ENCODE data around the gene SLC25A47. TPM values are rescaled to one million over a fixed set of nuclear protein-coding genes. Genes with fewer than 3 reads are reported as not detected.
"Not testable (repeated sequence)": the region's sequence is repeated elsewhere in the genome, so short reads cannot be mapped to it uniquely, and the experiment has no call there.

Gene SLC25A47
- total RNA-seq, 2 donors from 2014 or later, result not detected

DNA sequence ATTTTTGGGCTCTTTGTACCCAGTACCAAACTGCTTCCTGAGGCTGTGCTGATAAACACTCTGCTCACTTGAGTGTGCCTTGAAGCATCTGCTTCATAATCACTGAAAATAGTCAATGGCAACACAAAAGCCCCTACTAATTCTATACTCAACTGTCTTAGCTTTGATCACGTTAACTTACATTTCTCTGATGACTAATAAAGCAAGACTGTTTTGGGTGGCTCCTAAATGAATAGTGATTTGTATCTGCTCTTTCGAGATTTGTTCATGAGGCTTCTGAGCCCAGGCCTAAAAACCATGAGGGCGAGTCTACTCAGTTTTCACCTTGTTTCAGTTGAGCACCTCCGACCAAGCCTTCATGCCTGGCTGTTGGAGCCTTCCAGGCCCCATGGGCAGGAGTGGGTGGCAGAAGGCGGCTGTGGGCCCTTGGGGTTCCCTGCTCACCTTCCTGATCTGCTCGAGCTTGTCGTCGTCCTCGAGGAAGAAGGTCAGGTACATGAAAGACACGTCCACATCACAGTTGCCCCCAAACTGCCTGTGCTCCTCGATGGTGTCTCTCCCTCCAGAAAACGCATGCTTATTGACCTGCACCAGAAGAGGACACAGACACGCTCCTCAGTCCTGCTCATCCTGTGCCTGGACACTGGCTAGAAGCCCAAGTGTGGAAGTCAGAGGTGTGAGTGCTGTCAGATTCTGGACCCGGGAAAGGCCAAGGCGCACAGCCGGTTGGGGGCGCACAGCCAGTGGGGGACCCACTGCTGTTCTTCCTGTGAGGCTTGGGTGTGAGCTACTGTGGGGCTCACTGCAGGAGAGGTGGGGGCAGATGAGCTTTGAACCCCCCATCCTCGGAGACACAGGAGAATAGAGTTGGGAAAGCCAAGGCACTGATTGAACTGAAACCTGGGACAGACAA is 13.7 kb downstream of the SLC25A47 start:
- no peak for DNase-seq
- ATAC-seq, result no peak
- intact Hi-C loops (cut with DNase I), result no loop called here

DNA sequence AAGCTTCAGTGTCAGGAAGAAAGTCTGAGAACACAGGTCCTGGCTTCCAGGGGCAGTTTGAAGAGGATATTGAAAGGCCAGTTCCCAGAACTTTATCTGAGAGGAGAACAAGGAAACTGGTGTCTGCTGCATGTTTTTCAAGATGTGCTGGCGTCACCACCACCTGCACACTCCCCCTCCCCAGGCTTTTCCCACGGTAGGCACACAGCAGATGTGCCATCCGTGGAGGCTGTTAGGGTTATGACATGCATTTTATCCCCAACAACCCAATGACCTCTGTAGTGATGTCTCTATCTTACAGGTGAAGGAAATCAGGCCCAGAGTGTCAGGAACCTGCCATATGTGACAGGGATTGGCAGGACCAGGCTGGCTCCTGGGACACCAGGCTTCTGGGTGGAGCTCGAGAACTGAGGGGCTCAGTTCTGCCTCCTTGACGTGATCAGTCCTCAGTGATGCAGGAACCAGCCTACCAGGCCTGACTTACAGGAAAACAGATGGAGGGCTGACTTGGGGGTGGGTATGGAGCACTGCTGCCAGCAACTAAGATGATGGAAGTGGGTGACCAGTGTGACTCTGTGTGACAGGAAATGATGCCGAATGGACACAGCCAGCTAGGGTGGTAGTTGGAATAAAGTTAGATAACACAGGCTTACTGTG is 16.8 kb downstream of the SLC25A47 start:
- intact Hi-C loops (cut with DNase I), result no loop called here
- no peak for DNase-seq
- no peak for ATAC-seq

DNA sequence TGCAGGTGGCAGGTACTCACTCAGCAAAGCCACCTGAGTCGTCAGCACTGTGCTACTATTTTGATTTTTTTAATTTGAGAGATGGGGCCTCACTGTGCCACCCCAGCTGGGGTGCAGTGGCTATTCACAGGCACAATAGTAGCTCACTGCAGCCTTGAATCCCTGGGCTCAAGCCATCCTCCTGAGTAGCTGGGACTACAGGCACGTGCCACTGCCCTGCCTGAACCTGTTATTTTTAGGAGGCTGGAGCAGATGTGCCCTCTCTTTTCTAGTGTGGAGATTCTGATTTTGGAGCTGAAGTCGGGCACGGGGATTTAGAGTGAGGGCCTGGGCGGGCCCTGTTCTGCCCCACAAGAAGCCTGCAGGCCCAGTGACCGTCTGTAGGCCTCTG is 17.3 kb downstream of the SLC25A47 start:
- peak in 1 of 2 donors; percentile 11 for ATAC-seq
- DNase-seq, result no peak
- intact Hi-C loops (cut with DNase I), result no loop called here

DNA sequence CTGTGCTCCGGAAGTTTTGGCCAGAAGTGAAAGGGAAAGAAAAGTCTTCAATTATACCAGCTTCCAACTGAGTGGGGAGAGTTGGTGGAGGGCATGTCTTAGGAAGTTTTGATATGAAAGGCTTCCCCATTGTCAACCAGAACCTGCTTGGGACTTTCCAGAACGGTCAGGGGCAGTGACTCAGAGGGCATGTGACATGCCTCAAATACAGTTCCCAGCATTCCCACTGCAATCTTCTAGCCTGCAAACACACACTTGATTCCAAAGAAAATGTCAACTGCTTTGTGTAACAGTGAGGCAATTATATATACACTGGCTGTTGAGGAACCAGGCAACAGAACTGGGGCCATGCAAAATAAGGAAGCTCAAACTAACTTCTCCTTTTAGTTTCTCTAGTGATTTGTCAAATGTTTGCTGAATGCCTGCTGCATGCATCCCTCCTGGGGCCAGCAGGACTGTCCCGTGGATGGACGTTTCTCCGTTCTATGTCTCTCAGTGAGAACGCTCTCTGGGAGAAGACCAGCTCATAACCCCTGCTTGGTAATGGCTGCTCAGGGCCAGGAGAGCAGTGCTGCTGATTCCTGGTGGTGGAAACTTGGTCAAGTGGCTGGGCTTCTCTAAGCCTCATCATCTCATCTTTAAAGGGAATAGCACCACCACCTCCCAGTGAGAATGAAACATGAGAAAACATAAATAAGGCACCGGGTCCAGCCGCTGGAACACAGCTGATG is 18.3 kb downstream of the SLC25A47 start:
- peak; percentile 49 for DNase-seq

DNA sequence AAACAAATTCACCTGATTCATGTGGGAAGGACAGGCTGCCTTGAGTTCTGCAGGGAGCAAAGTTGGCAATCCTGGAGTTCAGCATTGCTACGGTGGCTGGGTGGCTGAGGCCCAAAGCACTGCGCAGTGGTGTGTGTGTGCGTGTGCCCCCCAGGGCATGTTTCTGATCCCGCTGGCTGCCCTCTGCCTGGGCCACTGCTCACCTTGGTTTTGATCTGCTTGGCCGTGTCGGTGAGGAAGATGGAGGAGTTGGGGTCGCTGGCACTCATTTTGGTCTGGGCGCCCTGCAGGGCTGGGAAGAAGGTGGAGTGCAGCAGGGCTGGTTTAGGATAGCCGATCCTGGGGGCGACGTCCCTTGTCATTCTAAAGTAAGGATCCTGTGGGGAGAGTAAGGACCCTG is 19.1 kb downstream of the SLC25A47 start:
- DNase-seq (no peak), ATAC-seq (no peak)
- intact Hi-C loops (cut with DNase I), result no loop called here

More for the DNA sequence above, 18.3 kb downstream of the SLC25A47 start:
- intact Hi-C loops (cut with DNase I), result no loop called here
- ATAC-seq, result peak; percentile 69 to 85

DNA sequence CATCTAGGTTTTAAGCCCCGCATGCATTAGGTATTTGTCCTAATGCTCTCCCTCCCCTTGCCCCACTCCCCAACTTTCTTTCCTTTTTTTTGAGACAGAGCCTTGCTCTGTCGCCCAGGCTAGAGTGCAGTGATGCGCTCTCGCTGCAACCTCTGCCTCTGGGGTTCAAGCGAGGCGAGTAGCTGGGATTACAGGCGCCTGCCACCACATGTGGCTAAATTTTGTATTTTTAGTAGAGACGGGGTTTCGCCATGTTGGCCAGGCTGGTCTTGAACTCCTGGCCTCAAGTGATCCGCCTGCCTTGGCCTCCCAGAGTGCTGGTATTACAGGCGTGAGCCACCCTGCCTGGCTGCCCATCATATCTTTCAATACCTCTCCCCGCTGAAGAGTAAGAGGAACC is 19.7 kb downstream of the SLC25A47 start:
- ATAC-seq; intact Hi-C loops (cut with DNase I); DNase-seq: not testable (repeated sequence)

DNA sequence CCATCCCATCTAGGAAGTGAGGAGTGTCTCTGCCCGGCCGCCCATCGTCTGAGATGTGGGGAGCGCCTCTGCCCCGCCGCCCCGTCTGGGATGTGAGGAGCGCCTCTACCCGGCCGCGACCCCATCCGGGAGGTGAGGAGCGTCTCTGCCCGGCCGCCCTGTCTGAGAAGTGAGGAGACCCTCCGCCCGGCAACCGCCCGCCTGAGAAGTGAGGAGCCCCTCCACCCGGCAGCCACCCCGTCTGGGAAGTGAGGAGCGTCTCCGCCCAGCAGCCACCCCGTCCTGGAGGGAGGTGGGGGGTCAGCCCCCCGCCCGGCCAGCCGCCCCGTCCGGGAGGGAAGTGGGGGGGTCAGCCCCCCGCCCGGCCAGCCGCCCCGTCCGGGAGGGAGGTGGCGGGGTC is 21.5 kb downstream of the SLC25A47 start:
- intact Hi-C loops (cut with DNase I); ATAC-seq; DNase-seq: not testable (repeated sequence)

DNA sequence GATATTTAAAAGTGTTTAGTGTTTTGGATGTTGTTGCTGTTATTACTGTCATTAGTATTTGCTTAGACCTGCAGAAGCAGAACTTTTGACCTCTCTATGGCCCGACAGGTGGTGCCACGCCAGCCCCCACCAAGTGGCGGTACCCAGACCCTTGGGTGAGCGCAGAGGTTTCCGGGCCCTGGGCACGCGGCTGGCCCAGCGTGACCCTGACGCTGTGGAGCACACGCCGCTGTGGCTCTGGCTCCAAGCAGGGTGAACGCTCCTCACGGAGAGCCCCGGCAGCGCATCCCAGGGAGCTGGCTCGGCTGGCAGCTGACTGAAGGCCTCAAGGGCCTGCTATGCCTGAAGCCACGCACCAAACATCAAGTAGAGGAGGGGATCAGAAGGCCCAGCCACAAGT is 22.6 kb downstream of the SLC25A47 start:
- intact Hi-C loops (cut with DNase I), result no loop called here
- DNase-seq (no peak), ATAC-seq (no peak)

DNA sequence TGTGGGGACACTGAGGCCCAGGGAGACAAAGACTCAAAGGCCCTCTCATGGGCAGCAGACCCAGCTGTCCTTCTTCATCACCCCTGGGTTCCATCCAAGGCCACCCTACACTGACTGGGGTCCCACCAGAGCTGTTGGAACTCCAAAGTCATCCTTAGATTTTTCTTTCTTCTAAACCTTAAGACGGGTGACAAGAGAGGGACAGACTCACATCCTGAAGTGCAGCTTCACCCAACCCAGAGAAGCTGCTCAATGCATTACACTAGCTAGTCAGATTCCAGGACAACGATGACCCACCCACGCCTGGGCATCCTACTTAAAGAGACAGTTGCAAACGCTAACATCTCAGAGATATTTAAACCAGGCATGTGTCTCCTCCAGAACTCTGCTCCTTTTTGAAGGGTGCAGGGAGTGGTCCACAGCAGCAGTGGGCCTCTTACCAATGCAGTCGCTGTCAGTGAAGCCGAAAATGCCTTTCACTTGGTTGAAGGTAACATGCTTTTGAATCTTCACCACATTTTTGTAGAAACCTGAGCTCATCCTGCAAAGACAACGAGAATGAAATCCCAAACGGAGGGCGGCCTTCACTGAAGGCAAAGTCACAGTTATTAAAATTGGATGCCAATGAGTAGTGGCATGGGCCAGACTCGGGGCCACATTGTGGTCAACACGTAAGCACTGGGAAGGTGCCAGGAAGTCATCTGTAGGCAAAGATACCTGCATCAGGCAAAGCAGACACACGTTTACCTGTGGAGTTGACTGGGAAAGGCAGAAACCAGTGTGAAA is 23.4 kb downstream of the SLC25A47 start:
- no peak for DNase-seq
- ATAC-seq, result no peak
- intact Hi-C loops (cut with DNase I), result no loop called here

DNA sequence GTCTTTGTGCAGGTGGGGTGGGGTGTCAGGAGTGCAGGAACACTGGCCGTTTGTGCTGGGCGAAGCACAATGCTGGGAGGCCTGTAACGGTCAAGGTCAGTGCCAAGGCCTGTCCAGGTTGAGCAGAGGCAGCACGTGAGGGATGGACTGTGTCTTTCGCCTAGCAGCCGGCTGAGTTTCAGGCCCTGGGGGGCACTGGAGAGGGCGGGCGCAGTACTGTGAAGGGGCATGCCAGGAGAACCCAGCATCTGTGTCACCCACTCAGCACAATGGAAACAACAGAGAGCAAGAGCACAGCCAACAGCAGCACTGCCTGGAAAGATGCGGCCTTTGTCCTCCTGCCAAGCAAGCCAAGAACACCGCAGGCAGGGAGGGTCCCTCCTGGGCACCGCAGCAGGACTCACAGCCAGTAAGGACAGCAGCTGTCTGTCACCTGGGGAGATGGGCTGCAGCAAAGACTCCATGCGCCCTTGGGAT is 25.2 kb downstream of the SLC25A47 start:
- intact Hi-C loops (cut with DNase I), result no loop called here
- DNase-seq (no peak), ATAC-seq (no peak)

DNA sequence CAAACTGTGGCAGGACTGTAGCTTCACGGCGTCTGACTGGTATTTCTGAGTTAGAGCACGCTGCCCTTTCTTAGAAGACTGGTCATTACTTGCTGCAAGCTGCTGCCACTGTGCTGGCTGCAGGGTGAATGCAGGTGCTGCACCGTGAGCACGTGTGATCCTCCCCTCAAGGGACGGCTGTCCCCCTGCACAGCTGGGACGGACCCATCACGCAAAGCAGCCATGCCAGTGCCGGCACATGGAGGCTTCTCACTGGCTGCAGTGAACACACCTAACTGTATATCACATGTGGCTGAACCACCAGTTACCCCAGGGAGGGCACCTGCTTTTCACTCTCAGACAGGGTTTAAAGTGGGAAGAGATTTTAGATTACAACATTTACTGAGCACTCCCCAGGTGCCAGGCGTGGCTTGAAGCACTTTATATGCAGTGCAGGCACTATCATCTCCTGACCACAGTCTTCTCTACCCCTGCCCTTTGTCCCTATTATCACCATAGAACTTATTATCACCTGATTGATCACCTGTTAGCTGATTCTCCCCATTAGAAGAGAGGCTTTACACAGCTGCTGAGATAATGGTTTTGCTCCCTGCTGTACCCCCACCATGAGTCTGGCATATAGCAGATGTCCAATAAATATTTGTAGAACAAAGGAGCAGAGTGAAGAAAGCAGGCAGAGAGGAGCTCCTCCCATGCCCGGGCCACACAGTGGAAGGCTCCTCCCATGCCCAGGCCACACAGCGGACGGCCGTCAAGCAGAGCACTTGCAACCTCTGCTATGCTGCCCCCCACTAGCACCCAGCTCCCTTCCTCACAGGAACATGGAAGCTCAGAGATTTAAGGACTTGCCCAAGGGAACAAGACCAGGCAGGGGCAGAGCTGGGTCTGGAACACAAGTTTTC is 25.9 kb downstream of the SLC25A47 start:
- no peak for ATAC-seq
- intact Hi-C loops (cut with DNase I), result no loop called here
- DNase-seq, result no peak

DNA sequence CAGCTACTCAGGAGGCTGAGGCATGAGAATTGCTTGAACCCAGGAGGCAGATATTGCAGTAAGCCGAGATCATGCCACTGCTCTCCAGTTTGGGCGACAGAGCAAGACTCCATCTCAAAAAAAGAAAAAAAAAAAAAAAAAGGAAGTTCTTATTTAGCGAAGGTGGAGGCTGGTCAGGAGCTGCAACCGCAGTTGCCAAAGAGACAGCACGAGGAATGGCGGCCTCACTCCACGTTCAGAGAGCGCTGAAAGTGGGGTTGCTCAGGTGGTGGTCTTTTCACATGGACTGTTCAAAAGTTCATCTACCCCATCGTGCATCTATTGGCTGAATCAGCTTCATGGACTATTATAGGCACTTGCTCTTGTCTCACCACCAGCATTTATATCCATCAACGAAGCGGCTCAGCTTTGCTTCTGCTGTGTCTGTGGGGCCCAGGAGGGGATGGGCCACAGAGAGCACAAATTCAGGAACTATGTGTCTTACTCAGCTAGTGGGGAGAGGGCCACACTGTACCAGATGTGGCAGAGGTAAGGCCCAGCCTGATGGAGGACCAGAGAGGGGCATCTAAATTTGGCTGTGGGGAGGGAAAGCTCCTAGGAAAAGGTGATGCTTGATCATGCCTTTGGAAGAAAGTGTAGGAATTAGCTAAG is 27.3 kb downstream of the SLC25A47 start:
- DNase-seq, result no peak
- ATAC-seq, result no peak
- intact Hi-C loops (cut with DNase I), result no loop called here

DNA sequence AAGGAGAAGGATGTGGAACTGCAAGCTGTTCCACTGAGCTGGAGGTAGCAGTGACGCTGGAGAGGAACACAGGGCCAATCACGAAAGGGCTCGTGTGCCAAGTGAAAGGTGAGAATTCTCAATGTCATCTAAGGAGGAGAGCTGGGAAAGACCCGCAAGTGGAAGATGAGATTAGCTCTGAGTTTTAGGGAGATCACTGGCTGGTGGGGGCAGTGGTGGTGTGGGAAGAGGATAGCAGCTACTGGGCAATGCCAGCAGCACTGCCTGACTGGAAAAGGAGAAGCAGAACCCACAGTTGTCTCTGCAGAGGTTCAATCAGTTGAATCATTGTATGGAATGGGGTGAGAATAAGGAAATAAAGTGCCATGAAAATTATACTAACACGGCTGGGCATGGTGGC is 27.8 kb downstream of the SLC25A47 start:
- ATAC-seq (no peak), DNase-seq (no peak)
- intact Hi-C loops (cut with DNase I), result no loop called here

DNA sequence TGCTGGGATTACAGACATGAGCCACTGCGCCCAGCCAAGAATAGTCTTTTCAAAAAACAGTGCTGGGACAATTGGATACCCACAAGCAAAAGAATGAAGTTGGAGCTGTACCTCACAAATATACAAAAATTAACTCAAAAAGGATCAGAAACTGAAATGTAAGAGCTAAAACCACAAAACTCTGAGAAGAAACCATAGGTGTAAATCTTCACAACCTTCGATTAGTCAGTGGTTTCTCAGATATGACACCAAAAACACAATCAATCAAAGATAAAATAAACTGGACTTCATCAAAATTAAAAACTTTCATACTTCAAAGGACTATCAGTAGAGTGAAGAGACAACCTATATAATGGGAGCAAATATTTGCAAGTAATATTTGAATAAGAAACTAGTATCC is 35.3 kb downstream of the SLC25A47 start:
- DNase-seq (no peak), ATAC-seq (no peak)
- intact Hi-C loops (cut with DNase I), result no loop called here

DNA sequence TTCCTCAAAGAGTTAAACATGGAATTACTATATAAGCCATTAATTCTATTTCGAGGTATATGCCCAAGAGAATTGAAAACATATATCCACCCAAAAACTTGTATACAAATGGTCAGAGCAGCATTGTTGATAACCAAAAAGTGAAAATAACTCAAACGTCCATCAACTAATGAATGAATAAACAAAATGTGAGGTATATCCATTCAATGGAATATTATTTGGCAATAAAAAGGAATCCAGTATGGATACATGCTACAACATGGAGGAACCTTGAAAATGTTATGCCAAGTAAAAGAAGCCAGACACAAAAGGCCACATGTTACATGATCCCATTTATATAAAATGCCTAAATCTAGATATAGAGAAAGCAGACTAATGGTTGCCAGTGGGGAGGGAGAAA is 36.0 kb downstream of the SLC25A47 start:
- intact Hi-C loops (cut with DNase I), result no loop called here
- DNase-seq, result no peak
- ATAC-seq, result no peak

DNA sequence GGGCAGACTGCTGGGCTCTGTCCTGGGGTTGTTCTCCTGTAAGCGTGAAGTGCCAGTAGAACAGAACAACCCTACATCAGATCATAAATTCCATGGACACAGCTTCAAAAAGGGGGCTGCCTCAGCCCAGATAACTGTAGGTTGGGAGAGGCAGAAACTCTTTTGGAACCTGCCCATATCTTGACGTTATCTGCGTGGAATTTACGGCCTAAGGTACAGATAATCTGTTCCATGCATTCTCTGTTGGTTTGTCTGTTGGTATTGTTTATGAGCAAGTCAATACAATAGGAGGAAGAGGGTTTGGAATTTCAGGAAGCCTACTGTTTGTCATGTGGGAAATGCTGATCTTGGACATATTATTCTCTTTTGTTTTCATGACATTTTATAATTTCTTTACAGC is 36.7 kb downstream of the SLC25A47 start:
- DNase-seq, result no peak
- intact Hi-C loops (cut with DNase I), result no loop called here

DNA sequence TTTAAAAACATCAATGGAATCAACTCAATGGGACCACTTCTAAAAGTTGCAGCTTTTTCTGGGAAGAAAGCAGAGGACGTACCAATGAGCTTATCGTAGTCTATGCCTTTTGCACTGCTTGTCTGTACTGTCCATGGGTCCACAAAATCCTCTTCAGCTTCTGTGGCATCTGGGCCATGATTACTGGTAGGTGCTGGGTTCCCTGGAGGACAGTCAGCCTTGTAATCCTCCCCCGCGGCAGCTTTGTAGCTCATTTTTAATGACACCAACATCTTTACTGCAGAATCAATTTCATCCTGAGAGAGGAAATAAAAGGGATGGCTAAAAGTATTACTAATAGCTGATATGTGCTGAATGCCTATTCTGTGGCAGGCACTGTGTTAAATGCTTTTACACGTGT is 38.5 kb downstream of the SLC25A47 start:
- no peak for DNase-seq
- intact Hi-C loops (cut with DNase I), result no loop called here
- no peak for ATAC-seq

More for the DNA sequence above, 36.7 kb downstream of the SLC25A47 start:
- peak in 1 of 2 donors; percentile 23 for ATAC-seq
